Effector CD8-positive, alpha-beta T cell (primary cell): Measurements from ENCODE around the gene BMPR1B.
"Not testable (repeated sequence)": the region's sequence is repeated elsewhere in the genome, so short reads cannot be mapped to it uniquely, and the experiment has no call there.

Experiments
- DNase-seq: peaks from one replicate; lab custom pipeline; 2025; lab: John Stamatoyannopoulos, UW

Gene BMPR1B

GRCh38 chr4:95038791-95039190, 281.0 kb downstream of the BMPR1B start:
- DNase-seq = no peak

GRCh38 chr4:95044324-95044837, 286.6 kb downstream of the BMPR1B start:
- no peak for DNase-seq

GRCh38 chr4:95045429-95045828, 287.7 kb downstream of the BMPR1B start:
- no peak for DNase-seq

GRCh38 chr4:95048296-95048695, 290.5 kb downstream of the BMPR1B start:
- no peak for DNase-seq

GRCh38 chr4:95049551-95050233, 291.9 kb downstream of the BMPR1B start:
- no peak for DNase-seq

GRCh38 chr4:95050980-95051701, 293.4 kb downstream of the BMPR1B start:
- DNase-seq = no peak

GRCh38 chr4:95051702-95052020, 293.9 kb downstream of the BMPR1B start:
- no peak for DNase-seq

GRCh38 chr4:95058991-95059390, 301.2 kb downstream of the BMPR1B start:
- DNase-seq = no peak

- DNase-seq = no peak
These were observed 301.9 kb downstream of the BMPR1B start for GRCh38 chr4:95059663-95060062.

GRCh38 chr4:95061220-95061619, 303.5 kb downstream of the BMPR1B start:
- no peak for DNase-seq

GRCh38 chr4:95061801-95062200, 304.0 kb downstream of the BMPR1B start:
- DNase-seq = not testable (repeated sequence)

GRCh38 chr4:95066050-95066449, 308.3 kb downstream of the BMPR1B start:
- DNase-seq = no peak

GRCh38 chr4:95068401-95068800, 310.6 kb downstream of the BMPR1B start:
- no peak for DNase-seq

GRCh38 chr4:95068818-95069478, 311.2 kb downstream of the BMPR1B start:
- DNase-seq = no peak

- DNase-seq = no peak
These were observed 314.1 kb downstream of the BMPR1B start for GRCh38 chr4:95071851-95072250.

GRCh38 chr4:95073646-95074045, 315.9 kb downstream of the BMPR1B start:
- no peak for DNase-seq

- DNase-seq = no peak
These were observed 320.1 kb downstream of the BMPR1B start for GRCh38 chr4:95077864-95078263.

GRCh38 chr4:95080969-95081368, 323.2 kb downstream of the BMPR1B start:
- no peak for DNase-seq

GRCh38 chr4:95084584-95084983, 326.8 kb downstream of the BMPR1B start:
- DNase-seq = no peak

- no peak for DNase-seq
These were observed 327.5 kb downstream of the BMPR1B start for GRCh38 chr4:95085124-95085833.

GRCh38 chr4:95086551-95086950, 328.8 kb downstream of the BMPR1B start:
- DNase-seq = no peak
